NCI-H2227 treated with DMSO at 0.1 percent for 48 hours (cell line): ENCODE data around the gene THBS3.

Source experiments
- DNase-seq: peaks from one replicate; lab custom pipeline; 2025; lab: John Stamatoyannopoulos, UW

The THBS3 gene

DNA sequence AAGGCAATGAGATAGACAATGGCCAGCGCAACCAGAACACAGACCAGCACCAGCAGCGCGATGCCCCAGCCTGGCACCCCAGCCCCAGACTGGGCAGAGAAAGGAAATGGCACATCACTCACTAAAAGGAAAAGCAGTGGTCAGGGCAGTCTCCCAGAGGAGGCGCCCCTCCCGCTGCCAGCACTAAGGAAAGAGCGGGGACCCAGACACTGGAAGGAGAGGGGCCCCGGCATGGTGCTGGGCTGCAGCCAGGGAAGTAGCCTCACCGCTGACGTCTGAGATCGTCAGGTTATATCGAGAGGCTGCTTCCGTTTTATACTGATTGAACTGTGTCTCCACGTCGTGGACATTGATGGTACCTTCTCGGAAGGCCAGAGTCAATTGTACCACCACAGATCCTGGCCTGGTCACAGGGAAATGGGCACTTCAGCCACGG is 20.2 kb downstream of the THBS3 start:
- DNase-seq = no peak

DNA sequence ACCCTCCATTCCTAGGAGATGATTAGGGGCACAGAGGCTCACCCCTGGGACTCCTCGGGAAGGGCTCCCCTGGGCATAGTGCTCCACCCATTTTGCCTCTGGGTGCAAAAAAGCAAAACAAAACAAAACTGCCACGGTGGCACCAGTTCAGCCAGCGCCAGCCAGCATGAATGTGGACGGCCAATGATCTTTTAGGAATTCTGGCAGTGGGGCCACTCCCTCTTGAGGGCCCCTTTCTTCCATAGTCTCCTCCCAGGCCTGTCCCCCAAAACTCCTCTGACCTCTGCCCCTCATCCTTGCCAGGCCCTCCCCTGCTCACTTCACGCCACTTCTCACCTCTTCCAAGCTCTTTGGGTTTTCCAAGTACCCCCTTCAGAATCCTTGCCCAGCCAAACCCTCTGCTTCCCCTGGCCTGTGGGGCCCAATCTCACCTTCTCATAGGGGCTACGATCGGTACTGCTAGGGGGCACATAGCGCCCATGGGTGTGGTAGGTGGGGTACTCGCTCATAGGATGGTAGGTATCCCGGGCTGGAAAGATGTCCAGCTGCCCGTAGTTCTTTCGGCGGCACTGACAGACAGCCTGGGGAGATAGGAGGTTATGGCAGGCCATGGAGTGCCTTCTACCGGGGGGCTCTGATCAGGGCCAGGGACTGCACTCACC is 20.8 kb downstream of the THBS3 start:
- DNase-seq = no peak

DNA sequence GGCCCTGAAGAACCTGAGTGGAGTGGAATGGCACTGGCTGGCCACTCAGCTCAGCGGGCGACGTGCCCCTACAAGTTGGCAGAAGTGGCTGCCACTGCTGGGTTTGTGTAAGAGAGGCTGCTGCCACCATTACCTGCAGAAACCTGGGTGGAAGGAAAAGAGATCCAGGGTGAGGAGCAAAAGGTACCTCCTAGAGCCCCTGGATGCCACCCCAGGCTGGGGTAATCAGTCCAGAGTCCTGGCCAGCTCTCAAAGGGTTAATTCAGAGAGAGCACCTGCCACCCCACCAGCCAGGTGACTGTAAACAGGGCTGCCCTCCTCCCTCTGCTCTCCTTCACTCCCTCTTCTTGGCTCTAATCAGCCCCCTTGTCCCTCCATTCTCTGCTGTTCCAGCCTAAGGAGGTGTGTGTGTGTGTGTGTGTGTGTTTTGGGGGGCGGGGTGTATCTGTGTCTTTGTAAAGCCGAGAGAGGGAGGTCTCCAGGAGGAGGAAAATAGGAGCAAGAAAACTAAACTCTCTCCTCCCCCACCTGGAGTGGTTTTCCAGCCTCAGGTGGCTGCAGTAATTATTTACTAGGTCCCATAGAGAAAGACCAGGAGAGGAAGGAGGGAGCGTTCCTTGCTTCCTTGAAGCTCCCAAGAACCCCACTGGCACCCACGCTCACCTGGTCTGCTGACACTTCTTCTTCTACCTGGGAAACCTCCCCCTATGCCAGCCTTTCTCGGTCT is 21.5 kb downstream of the THBS3 start:
- no peak for DNase-seq

DNA sequence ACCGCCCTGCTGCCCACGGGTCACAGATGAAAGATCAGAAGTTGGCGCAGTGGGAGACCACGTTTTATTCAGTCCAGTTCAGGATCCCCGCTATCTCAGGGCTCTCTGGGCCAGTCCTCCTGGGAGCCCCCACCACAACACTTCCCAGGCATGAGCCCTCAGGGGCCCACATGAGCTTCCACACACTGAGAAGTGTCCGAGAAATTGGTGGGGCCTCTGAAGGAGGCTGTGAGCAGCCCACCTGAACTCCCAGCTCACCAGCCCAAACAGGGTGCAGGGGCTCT is 22.0 kb downstream of the THBS3 start:
- no peak for DNase-seq

DNA sequence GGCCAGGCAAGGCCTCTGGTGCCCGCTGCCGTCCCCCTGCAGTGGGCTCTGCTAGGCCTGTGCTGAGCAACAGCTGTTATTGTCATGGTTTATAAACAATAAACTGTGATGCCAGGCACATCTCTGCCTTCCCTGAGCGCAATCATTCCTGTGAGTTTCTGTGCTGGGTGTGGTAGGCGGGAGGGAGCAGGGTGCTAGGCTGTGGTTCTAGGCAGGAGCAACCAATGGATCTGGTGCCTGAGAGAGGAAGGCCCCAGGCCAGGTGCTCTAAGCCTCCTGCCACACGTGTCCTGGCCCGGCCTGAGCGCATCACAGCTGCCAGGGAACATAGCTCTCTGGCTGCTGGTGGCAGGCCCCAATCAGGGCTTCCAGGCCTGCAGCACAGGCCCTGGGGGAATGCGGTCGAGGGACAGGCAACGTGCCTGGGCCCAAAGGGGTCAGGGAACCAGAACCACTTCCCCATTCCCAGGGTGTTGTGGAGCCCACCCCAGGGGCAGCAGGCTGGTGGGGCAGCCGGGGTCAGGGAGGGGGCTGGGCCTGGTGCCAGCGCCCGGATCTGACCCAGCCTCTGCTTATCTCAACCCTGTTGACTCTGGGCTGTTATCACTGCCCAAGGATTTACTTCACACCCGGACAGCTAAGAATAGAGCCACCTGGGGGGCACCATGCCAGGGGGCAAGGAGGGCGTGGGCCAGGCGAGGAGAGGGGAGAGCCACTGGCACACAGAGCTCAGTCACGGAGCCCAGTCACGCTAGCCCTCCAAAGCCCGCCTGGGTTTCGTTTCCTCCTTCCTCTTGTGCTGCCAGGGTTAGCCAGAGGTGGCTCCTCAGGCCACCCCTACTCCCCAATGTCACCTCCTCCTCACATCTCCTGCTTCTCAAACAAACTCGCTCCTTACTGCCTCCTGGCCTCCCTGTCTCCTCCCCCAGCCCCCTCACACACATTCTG is 22.6 kb downstream of the THBS3 start:
- DNase-seq = no peak

DNA sequence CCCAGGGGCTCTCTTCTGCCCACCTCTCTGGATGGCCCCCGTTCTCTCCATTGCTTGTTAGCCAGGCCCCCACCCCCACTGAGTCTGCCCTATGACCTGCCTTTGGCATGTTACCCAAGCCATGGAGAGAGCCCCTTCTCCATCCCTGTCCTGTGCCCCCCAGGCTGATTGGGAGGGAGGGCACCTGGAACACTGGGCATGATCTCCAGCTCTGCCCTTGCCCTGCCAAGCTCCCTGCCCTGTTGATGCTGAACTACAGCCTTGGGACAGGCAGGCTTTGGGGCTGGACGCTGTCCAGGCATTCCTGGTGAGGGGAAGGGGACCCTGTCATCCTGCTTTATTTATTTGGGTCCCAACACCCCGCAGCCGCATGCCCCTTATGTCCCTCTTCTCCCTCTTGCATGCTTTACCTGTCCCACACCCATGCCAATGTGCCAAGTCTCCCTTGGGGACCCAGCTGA is 23.3 kb downstream of the THBS3 start:
- DNase-seq = no peak

DNA sequence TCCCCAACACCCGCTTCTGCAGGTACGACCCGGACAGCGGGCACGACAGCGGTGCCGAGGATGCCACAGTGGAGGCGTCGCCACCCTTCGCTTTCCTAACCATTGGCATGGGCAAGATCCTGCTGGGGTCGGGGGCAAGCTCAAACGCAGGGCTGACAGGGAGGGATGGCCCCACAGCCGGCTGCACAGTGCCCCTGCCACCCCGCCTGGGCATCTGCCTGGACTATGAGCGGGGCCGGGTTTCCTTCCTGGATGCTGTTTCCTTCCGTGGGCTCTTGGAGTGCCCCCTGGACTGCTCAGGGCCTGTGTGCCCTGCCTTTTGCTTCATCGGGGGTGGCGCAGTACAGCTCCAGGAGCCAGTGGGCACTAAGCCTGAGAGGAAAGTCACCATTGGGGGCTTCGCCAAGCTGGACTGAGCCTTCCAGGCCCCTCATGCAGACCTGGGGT is 23.9 kb downstream of the THBS3 start:
- DNase-seq = no peak

DNA sequence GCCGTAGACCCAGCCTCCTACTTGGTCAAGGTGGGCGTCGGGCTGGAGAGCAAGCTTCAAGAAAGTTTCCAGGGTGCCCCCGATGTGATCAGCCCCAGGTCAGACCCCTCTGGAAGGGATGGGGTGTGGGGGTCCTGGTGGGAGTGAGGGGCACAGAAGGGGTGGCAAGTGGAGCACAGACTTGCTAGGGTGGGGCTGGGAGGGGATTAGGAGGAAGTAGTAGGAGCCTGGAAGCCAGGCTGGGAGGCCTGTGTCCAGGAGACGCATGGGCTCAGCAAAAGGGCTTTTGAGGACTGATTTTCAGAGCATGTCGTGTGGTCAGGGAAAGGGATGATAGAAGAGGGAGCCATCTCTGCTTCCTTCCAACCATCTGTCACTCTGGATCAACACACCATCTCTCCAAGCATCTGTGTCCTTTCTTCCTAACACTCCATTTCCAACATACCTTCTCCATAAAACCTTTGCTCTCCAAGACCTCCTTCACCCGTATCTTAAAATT is 25.6 kb downstream of the THBS3 start:
- no peak for DNase-seq

DNA sequence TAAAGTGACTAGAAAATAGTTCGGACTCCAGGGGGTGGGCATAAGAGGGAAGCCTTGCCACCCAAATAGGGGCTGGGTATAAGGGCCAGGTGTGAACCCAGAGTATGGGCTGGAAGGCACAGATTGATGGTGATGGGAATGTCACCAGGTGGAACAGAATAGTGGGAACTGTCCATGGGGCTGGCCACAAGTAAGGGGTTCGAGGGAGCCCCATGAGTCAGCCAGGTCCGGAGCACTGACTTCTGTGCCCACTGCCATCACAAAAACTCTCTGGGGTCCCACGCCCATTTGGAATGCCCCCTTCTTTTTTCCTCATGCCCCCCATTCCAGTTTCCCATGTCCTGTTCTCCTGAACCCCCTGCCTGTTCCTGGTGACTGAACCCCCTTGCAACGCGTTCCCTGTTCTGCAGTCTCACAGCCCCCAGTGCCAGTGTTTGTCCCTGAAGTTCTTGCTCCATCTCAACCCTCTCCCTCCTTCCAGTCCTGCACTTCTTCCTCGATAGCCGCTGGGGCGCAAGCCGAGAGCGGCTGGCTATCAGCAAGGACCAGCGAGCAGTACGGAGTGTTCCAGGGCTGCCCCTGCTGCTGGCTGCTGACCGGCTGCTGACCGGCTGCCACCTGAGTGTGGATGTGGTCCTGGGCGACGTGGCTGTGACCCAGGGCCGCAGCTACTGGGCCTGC is 26.2 kb downstream of the THBS3 start:
- DNase-seq = no peak

DNA sequence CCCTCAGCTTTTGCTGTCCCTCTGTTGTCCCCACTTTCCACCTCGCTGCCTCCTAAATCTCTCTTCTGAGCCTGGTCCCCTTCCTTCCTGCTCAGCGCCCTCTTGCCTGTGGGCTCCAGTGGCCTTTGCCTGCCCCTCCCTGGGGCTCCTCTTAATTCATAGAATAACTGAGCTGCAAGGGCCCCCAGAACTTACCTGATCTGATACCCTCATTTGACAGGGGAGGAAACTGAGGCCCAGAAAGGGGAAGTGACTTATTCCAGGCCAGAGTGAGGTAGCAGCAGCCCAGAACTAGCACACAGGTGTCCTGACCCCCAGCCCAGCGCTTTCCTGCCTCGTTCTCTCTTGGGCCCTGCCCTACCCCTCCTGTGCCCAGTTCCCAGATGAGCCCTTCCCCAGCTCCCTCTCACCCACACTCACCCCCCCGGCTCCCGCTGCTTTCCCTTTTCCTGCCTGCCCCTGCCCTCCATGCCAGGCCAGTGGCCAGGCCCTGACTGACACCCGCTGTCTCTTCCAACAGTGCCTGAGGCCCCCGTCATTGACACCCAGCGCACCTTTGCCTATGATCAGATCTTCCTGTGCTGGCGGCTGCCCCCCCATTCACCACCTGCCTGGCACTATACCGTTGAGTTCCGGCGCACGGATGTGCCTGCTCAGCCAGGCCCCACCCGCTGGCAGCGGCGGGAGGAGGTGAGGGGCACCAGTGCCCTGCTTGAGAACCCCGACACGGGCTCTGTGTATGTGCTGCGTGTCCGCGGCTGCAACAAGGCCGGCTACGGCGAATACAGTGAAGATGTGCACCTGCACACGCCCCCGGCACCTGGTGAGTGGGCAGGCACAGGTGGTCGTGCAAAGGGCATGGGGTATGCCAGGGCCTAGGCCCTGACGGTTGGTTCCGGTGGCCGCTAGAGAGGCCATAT is 28.3 kb downstream of the THBS3 start:
- no peak for DNase-seq

DNA sequence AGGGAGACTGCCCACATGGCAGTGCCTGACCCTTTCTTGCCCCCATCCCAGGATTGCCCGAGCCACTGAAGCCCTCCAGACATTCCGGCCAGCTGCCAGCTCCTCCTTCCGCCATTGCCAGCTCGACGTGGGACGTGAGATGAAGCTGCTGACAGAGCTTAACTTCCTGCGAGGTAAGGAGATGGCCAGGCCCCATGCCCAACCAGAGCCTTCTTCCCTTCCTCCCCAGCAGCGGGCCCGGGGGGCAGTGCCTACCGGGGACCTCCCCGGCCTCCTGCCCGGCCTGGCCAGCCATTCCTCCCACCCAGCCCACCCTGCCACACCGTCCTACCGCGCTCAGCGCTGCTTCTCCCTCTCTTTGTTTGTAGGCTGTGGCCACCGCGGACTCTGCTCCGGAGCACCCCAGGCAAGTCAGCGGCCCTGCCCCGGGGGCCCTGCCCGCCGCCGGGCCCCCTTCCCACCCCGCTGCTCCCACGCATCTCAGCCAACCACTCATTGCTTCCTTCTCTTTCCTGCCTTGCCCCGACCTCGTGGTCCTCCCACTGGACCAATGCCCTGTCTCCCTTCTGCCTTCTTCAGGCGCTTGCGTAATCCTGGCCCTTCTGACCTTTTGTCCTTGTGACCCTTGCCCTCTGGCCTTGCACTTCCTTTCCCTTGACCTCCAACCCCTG is 29.1 kb downstream of the THBS3 start:
- DNase-seq = no peak

DNA sequence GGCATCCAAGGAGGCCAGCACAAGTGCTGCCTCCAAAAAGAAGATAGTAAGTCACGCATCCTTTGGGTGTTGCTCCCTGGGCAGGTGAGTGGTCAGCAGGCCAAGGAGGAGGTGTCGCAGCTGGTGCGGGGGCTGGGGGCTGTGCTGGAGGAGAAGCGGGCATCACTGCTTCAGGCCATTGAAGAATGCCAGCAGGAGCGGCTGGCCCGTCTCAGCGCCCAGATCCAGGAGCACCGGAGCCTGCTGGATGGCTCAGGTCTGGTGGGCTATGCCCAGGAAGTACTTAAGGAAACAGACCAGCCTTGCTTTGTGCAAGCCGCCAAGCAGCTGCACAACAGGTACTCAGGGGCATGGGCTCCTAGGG is 29.8 kb downstream of the THBS3 start:
- DNase-seq = no peak

DNA sequence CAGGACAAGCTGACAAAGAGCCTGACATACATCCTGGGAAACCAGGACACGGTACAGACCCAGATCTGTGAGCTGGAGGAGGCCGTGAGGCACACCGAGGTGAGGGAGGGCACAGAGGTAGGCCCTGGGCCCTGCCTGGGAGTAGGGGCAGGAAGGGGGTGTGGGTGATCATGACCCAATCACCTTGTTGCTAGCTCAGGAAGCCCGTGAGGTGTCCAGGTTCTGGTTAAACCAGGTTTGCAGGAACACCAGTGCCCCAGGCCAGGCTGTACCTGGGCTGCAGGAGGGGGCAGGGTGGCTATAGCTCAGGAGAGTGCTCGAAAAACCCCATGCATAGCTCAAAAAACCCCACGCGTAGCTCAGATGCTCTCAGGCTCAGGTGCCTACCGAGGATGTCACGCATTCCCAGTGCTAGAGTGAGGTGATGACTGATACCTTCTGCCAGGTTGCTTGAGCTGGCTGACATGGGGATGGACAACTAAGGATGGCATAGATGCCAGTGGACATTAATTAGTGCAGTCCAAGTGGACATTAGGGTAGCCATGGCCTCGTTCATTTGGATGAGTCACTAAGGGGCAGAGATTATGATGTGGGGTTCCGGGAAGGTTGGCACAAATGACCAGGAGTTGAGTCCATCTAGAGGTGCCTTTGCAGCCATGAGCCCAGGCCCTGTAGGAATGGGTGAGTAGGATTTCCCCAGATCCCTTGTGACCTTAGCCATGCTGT is 30.3 kb downstream of the THBS3 start:
- no peak for DNase-seq

DNA sequence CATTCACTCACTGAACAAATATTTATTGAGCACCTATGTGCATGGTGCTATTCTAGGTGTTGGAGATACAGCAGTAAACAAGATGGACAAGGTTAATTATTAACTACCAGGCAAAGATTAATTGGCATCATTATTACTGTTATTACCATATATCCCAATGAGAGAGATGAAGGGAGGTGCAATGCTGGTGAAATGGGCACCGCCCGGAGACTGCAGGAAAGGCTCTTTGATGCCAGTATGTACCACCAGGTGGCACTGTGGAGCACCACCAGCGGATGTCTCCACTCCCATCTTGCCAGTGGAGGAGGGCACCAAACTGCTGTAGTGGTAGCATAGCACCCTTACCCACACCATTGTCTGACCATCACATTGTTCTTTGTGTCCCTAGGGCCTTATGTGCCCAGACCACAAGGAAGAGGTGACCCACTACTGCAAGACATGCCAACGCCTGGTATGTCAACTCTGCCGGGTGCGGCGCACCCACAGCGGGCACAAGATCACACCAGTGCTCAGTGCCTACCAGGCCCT is 31.1 kb downstream of the THBS3 start:
- peak; percentile 57 for DNase-seq

DNA sequence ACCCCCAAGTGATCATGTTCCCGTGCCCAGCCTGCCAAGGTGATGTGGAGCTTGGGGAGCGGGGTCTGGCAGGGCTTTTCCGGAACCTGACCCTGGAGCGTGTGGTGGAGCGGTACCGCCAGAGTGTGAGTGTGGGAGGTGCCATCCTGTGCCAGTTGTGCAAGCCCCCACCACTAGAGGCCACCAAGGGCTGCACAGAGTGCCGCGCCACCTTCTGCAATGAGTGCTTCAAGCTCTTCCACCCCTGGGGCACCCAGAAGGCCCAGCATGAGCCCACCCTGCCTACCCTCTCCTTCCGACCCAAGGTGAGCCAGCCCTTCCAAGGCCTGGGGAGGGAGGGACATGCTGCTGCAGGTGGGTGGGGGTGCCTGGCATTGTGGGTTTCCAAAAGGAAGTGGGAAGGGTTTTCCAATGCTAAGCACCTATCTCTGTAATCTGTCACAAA is 31.7 kb downstream of the THBS3 start:
- no peak for DNase-seq

DNA sequence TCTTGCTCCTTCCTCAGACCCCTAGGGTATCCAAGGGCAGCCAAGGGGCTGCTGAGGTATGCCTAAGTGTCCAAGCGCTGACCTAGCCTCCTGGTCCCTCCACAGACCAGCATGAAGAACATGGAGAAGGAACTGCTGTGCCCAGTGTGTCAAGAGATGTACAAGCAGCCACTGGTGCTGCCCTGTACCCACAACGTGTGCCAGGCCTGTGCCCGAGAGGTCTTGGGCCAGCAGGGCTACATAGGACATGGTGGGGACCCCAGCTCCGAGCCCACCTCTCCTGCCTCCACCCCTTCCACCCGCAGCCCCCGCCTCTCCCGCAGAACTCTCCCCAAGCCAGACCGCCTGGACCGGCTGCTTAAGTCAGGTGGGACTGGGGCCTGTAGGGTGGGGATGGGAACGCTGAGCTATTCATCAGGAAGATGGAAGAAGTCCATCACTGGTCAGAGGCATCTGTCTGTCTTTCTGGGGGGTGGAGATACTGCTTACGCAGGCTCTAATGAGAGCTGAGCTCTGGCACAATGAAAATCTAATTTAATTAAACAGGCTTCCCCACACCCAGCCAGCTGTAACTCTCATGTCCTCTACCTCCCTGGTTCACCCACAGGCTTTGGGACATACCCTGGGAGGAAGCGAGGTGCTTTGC is 32.3 kb downstream of the THBS3 start:
- DNase-seq = no peak

DNA sequence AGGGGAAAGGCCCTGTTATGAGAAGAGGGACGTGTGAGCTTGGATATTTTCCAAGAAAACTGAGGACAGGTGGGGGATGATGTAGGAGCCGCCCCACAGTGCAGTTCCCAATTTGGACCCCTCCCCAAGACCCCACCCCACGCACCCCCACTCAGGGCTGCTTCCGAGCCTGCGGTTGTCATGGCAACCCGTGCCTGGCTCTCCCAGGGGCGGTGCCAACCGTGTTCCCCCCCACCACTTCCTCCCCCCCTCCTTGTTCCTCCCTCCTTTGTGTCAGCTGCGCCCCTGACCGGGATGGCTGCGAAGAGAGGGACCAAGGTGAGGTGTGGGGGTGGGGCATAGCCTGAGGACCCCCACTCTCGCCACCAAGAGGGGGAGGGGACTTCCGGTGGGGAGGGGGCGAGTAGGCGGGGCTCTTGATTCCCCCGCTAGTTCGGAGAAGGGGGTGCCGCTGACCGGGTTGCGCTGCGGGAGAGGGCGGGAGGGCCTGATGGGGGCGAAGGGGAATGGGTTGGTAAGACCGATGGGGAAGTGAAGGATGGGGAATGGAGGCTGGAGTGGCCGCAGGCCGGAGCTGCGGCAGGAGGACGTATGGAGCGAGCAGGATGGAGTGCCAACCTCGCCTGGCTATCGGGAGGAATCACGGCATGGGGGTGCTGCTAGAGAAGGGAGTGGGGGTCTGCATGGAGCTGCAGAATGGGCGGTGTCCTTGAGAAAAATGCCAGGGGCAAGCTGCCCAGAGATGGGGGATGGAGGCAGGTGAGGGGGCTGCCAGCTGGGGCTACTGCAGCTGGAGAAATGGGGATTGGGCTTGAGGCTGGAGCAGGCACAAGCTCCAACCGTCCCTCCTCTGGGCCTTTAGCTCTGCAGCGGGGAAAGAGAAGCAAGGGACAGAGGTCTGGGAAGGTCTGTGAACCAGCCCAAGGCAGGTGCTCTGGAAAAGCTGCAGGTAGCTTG is 33.1 kb downstream of the THBS3 start:
- peak; percentile 67 for DNase-seq
